ENCODE data around the gene TMEM39A. TPM values are rescaled to one million over a fixed set of nuclear protein-coding genes. Genes with fewer than 3 reads are reported as not detected.
A peak's percentile ranks its signal among the peaks of the same experiment; 100 is the strongest.

TMEM39A gene
- total RNA-seq, 1 donor from 2014 or later = 15.0 TPM

- intact Hi-C loops (cut with DNase I) = no loop called here
- no peak for DNase-seq
- ATAC-seq (ENCODE audit: poor library complexity) = no peak
Measured at GRCh38 chr3:119468041-119468440, 4.6 kb upstream of the TMEM39A start.

GRCh38 chr3:119457246-119457645 lies 6.2 kb downstream of the TMEM39A start:
- DNase-seq = no peak
- intact Hi-C loops (cut with DNase I) = no loop called here
- peak; percentile 78 for ATAC-seq (ENCODE audit: poor library complexity)

GRCh38 chr3:119456469-119456868 lies 6.9 kb downstream of the TMEM39A start:
- no peak for DNase-seq
- ATAC-seq (ENCODE audit: poor library complexity) = no peak
- intact Hi-C loops (cut with DNase I) = no loop called here

- no peak for ATAC-seq (ENCODE audit: poor library complexity)
- DNase-seq = no peak
- intact Hi-C loops (cut with DNase I) = no loop called here
Measured at GRCh38 chr3:119453822-119454221, 9.6 kb downstream of the TMEM39A start.

- DNase-seq = no peak
- ATAC-seq (ENCODE audit: poor library complexity) = no peak
- intact Hi-C loops (cut with DNase I) = no loop called here
Measured at GRCh38 chr3:119444590-119444989, 18.8 kb downstream of the TMEM39A start.

GRCh38 chr3:119443179-119443578 lies 20.2 kb downstream of the TMEM39A start:
- intact Hi-C loops (cut with DNase I) = no loop called here
- no peak for DNase-seq
- no peak for ATAC-seq (ENCODE audit: poor library complexity)

GRCh38 chr3:119437691-119438258 lies 25.6 kb downstream of the TMEM39A start:
- no peak for ATAC-seq (ENCODE audit: poor library complexity)
- DNase-seq = no peak
- intact Hi-C loops (cut with DNase I) = no loop called here

- intact Hi-C loops (cut with DNase I) = no loop called here
- no peak for ATAC-seq (ENCODE audit: poor library complexity)
- no peak for DNase-seq
Measured at GRCh38 chr3:119436977-119437376, 26.4 kb downstream of the TMEM39A start.

- intact Hi-C loops (cut with DNase I) = no loop called here
- ATAC-seq (ENCODE audit: poor library complexity) (no peak), DNase-seq (no peak)
Measured at GRCh38 chr3:119434703-119435102, 28.7 kb downstream of the TMEM39A start.

- ATAC-seq (ENCODE audit: poor library complexity) (no peak), DNase-seq (no peak)
- intact Hi-C loops (cut with DNase I) = no loop called here
Measured at GRCh38 chr3:119433613-119434325, 29.6 kb downstream of the TMEM39A start.

- ATAC-seq (ENCODE audit: poor library complexity) = no peak
- DNase-seq = no peak
- intact Hi-C loops (cut with DNase I) = no loop called here
Measured at GRCh38 chr3:119428538-119428937, 34.9 kb downstream of the TMEM39A start.

- ATAC-seq (ENCODE audit: poor library complexity) = no peak
- DNase-seq = no peak
- intact Hi-C loops (cut with DNase I) = no loop called here
Measured at GRCh38 chr3:119427669-119428068, 35.7 kb downstream of the TMEM39A start.

- intact Hi-C loops (cut with DNase I) = no loop called here
- ATAC-seq (ENCODE audit: poor library complexity) (no peak), DNase-seq (no peak)
Measured at GRCh38 chr3:119420196-119420595, 43.2 kb downstream of the TMEM39A start.

GRCh38 chr3:119418641-119419040 lies 44.8 kb downstream of the TMEM39A start:
- ATAC-seq (ENCODE audit: poor library complexity) (peak; percentile 15), DNase-seq (no peak)
- intact Hi-C loops (cut with DNase I) = no loop called here

- DNase-seq = no peak
- ATAC-seq (ENCODE audit: poor library complexity) = peak; percentile 77
- intact Hi-C loops (cut with DNase I) = no loop called here
Measured at GRCh38 chr3:119417771-119418512, 45.5 kb downstream of the TMEM39A start.

GRCh38 chr3:119416873-119417272 lies 46.5 kb downstream of the TMEM39A start:
- ATAC-seq (ENCODE audit: poor library complexity) = no peak

GRCh38 chr3:119413603-119414280 lies 49.7 kb downstream of the TMEM39A start:
- DNase-seq (no peak), ATAC-seq (ENCODE audit: poor library complexity) (no peak)
- intact Hi-C loops (cut with DNase I) = no loop called here

More at GRCh38 chr3:119416873-119417272, 46.5 kb downstream of the TMEM39A start:
- DNase-seq = no peak
- intact Hi-C loops (cut with DNase I) = no loop called here

GRCh38 chr3:119409844-119410243 lies 53.6 kb downstream of the TMEM39A start:
- ATAC-seq (ENCODE audit: poor library complexity) (no peak), DNase-seq (no peak)
- intact Hi-C loops (cut with DNase I) = no loop called here

GRCh38 chr3:119408243-119408950 lies 55.0 kb downstream of the TMEM39A start:
- intact Hi-C loops (cut with DNase I) = no loop called here
- ATAC-seq (ENCODE audit: poor library complexity) (no peak), DNase-seq (no peak)

Measured in Right ventricle myocardium superior (tissue), 1 donor.